Endothelial cell of umbilical vein (primary cell): ENCODE results near the gene KRT71. TPM values are rescaled to one million over a fixed set of nuclear protein-coding genes. Genes with fewer than 3 reads are reported as not detected.

Experiments
- BruUV-seq: library from RNA; stranded (reverse); fragments of 400-500 nt; replicated peaks from 2 replicates; lab custom pipeline; 2021; lab: Mats Ljungman, UMichigan
- CTCF ChIA-PET: fragments of 300-600, 350-600 bp; sonication (Branson Sonifier 250); formaldehyde crosslinking; loops from one replicate; lab custom pipeline; 2021; ENCODE audit warnings: antibody characterized with exemption, inconsistent platforms; lab: Charles Lee
- POLR2A ChIA-PET: fragments of 300-600, 350-600 bp; sonication (Branson Sonifier 250); formaldehyde crosslinking; loops from one replicate; lab custom pipeline; 2021; ENCODE audit warnings: antibody characterized with exemption, inconsistent platforms; lab: Charles Lee
- DNase-seq: peaks from one replicate; pipeline ENCODE4 v3.0.0-alpha.2; 2011; ENCODE audit warnings: low read depth, low spot score
- FAIRE-seq: peaks from 2 replicates; lab custom pipeline; 2011; peaks lifted over from hg19 to GRCh38; lab: Jason Lieb, UNC
- H2AFZ ChIP-seq: 2 replicates; pipeline ENCODE4 v1.6.0; 2012; ENCODE audit warnings: low read depth, low read length, control low read depth, inconsistent platforms
- H3K27ac ChIP-seq: 2 replicates; pipeline ENCODE4 v1.5.1; 2011; ENCODE audit warnings: low read depth, mild to moderate bottlenecking, control low read depth, low read length, moderate library complexity; ENCODE audit not compliant: insufficient read depth
- H3K27me3 ChIP-seq, 2 experiments: 2 replicates each; pipeline versions ENCODE4 v1.6.0 to v1.6.1; 2011; ENCODE audit warnings: low read length in 2 of 2, mixed read lengths in 1 of 2; ENCODE audit not compliant: control insufficient read depth in 2 of 2, insufficient read depth in 2 of 2
- H3K36me3 ChIP-seq, 2 experiments: 2 replicates in 1 of 2; 3 replicates in 1 of 2; pipeline ENCODE4 v1.5.1; 2011; ENCODE audit warnings: low read length in 2 of 2, mild to moderate bottlenecking in 1 of 2, moderate library complexity in 1 of 2; ENCODE audit not compliant: control insufficient read depth in 2 of 2, insufficient read depth in 2 of 2; ENCODE audit errors: extremely low read depth in 1 of 2
- H3K4me1 ChIP-seq: 3 replicates; pipeline ENCODE4 v1.5.1; 2011; ENCODE audit warnings: mild to moderate bottlenecking, low read length; ENCODE audit not compliant: control insufficient read depth, insufficient read depth; ENCODE audit errors: extremely low read depth
- H3K4me2 ChIP-seq: 2 replicates; pipeline ENCODE4 v1.6.1; 2011; ENCODE audit warnings: low read length, control low read depth, mixed read lengths; ENCODE audit not compliant: insufficient read depth
- H3K4me3 ChIP-seq, 3 experiments: fragments of 200-600 bp in 1 of 3; sonication (generic), shearing (Covaris generic) in 1 of 3; replicated peaks in 1 of 3; 2 replicates each; pipeline ENCODE4 v1.5.1; 2011 to 2016; ENCODE audit warnings: control low read depth in 3 of 3, low read length in 3 of 3, mild to moderate bottlenecking in 2 of 3, inconsistent platforms in 1 of 3, low read depth in 1 of 3, moderate library complexity in 1 of 3; ENCODE audit not compliant: insufficient read depth in 1 of 3
- H3K79me2 ChIP-seq: 2 replicates; pipeline ENCODE4 v1.6.0; 2012; ENCODE audit warnings: low read length, inconsistent platforms; ENCODE audit not compliant: control insufficient read depth, insufficient read depth
- H3K9ac ChIP-seq: replicated peaks from 2 replicates; pipeline ENCODE3; 2011; ENCODE audit warnings: low read length, control low read depth; ENCODE audit not compliant: insufficient read depth; ENCODE audit errors: extremely low read depth
- H3K9me1 ChIP-seq: replicated peaks from 3 replicates; pipeline ENCODE4 v1.6.0; 2011; ENCODE audit warnings: mild to moderate bottlenecking, low read length; ENCODE audit not compliant: control insufficient read depth, insufficient read depth; ENCODE audit errors: extremely low read depth
- H3K9me3 ChIP-seq: replicated peaks from 2 replicates; pipeline ENCODE4 v1.5.1; 2012; ENCODE audit warnings: low read length, inconsistent platforms; ENCODE audit not compliant: control insufficient read depth, insufficient read depth
- H4K20me1 ChIP-seq: replicated peaks from 2 replicates; pipeline ENCODE3; 2011; ENCODE audit warnings: mild to moderate bottlenecking, low read length; ENCODE audit not compliant: control insufficient read depth, insufficient read depth; ENCODE audit errors: extremely low read depth
- EZH2 ChIP-seq: IDR thresholded peaks from 2 replicates; pipeline ENCODE4 v1.6.1; 2012; ENCODE audit warnings: borderline replicate concordance, low read depth, mild to moderate bottlenecking, moderate library complexity, low read length, inconsistent platforms; ENCODE audit not compliant: severe bottlenecking
- FOS ChIP-seq: IDR thresholded peaks from 2 replicates; pipeline ENCODE4 v1.6.1; 2011; ENCODE audit warnings: mild to moderate bottlenecking, low read length, moderate library complexity, borderline replicate concordance; ENCODE audit not compliant: insufficient read depth
- GATA2 ChIP-seq: IDR thresholded peaks from 2 replicates; pipeline ENCODE4 v1.7.0; 2011; ENCODE audit warnings: low read depth, mild to moderate bottlenecking, moderate library complexity, mixed read lengths, low read length; ENCODE audit not compliant: insufficient read length, insufficient read depth
- JUN ChIP-seq: IDR thresholded peaks from 2 replicates; pipeline ENCODE4 v1.6.1; 2011; ENCODE audit warnings: borderline replicate concordance, low read depth; ENCODE audit not compliant: insufficient read length, insufficient read depth
- MYC ChIP-seq: IDR thresholded peaks from one replicate; pipeline ENCODE4 v1.6.1; 2011; ENCODE audit warnings: mild to moderate bottlenecking, low read depth, low read length
- POLR2A ChIP-seq: IDR thresholded peaks from 2 replicates; pipeline ENCODE4 v1.6.1; 2012; ENCODE audit warnings: low read depth, mild to moderate bottlenecking, control low read depth, low read length
- POLR2AphosphoS5 ChIP-seq: IDR thresholded peaks from 2 replicates; pipeline ENCODE4 v1.6.1; 2012; ENCODE audit warnings: low read depth, mild to moderate bottlenecking, control low read depth, low read length, moderate library complexity; ENCODE audit not compliant: insufficient read depth
- dilution Hi-C: fragments of 300-500 bp; cut with MboI; formaldehyde crosslinking; loops from one replicate; pipeline ENCODE4 v1.15.0; 2019; ENCODE audit warnings: low sequenced_read_pairs; ENCODE audit not compliant: extremely low pct_ligation_motif_present
- intact Hi-C: fragments of 100-400 bp; cut with micrococcal nuclease; formaldehyde crosslinking; loops from one replicate; pipeline ENCODE4 v1.10.0; 2022
- polyA plus RNA-seq, 4 experiments: library from polyadenylated mRNA; depleted of rRNA in 3 of 4; stranded (reverse) in 3 of 4; unstranded in 1 of 4; fragments of >200 nt; gene quantifications; 2 replicates each; pipeline versions ENCODE4 v1.2.1 to v1.2.3, GENCODE V29; 2011 to 2012; ENCODE audit warnings: missing spikeins in 1 of 4
- total RNA-seq: library from RNA; stranded (reverse); gene quantifications from 2 replicates; pipeline ENCODE4 v1.2.3, GENCODE V29; 2021
- TF ChIP-seq, protein P1 (sequence below), 2 donors: IDR thresholded peaks; 1 replicate in 1 of 2; 2 replicates in 1 of 2; pipeline ENCODE4 v1.5.1; 2011; ENCODE audit warnings: low read length in 2 of 2, mild to moderate bottlenecking in 2 of 2, moderate library complexity in 2 of 2, control low read depth in 1 of 2, inconsistent platforms in 1 of 2, low read depth in 1 of 2; ENCODE audit not compliant: insufficient read depth in 1 of 2; ENCODE audit errors: extremely low read depth in 1 of 2
- TF ChIP-seq, protein P2 (sequence below): IDR thresholded peaks from 2 replicates; pipeline ENCODE4 v1.6.1; 2011; ENCODE audit not compliant: insufficient read depth, insufficient read length

Gene KRT71
- total and polyA plus RNA-seq, 2 donors (not counting 3 experiments of a cell fraction or from before 2014, with no cell fraction given): not detected

DNA sequence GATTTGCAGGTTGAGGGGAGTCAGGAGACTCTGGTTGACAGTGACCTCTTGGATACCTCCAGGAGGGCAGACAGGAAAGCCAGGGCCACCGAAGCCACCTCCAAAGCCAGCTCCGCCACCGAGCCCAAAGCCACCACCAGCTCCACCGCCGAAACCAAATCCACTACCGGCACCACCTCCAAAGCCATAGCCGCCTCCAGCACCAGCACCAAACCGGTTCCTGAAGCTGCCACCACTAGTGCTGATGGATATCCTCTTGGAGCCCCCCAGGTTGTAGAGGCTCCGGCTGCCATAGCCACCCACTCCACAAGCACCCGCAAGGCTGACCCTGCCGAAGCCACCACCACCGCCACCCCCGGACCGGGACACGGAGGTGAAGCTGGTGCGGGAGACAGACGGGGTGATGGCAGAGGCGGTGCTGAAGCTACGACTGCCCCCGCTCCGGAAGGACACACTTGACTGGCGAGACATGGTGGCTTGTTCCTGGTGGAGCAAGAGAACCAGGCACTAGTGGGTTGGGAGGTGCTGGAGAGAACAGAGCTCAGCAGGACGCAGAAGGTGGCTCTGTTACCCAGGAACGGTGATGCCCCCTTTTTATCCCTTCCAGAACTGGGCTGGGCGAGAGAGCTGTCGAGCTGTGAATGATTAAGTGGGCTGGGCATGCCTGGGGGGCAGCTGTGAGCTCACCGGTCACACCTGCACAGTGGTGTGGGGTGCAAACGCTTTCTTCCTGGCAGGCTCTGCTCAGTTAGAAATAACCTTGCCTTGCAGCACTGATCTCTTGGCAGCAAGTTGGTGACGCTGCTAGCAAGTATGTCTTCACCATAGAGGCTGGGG, 32.9 kb downstream of the KRT71 start, which contains the start of gene KRT5:
KRT5 (minus strand) TSS at position 569 of the 837 bp plus-strand sequence; CDS start at position 471, 98 bp downstream.
- Histone ChIP-seq H3K36me3 (no peaks in the 10 kb centered on the region), H3K9me3 (no peaks in the 10 kb centered on the region), H2AFZ (no peak within 1 kb of the TSS), H3K79me2 (no peaks in the 10 kb centered on the region), H3K4me2 (no peak within 1 kb of the TSS), H3K27me3 (no peaks in the 10 kb centered on the region), H3K9ac (no peak within 1 kb of the TSS), H3K9me1 (no peaks in the 10 kb centered on the region), H3K27ac (no peak within 1 kb of the TSS), H3K4me3 (no peak within 1 kb of the TSS), H3K4me1 (no peaks in the 10 kb centered on the region), H4K20me1 (no peaks in the 10 kb centered on the region)
- ChIA-PET CTCF (interaction anchor here (1.1 kb wide), 1 partner anchor 360 kb away, joined by 3 read pairs; no protein-coding TSS in a partner anchor), POLR2A (no interaction called here)
- dilution Hi-C loops (no loop called here), intact Hi-C loops (no loop called here)
- no peak for DNase-seq
- no TSS peak for BruUV-seq
- FAIRE-seq: no peak
- TF ChIP-seq, protein P1, sequence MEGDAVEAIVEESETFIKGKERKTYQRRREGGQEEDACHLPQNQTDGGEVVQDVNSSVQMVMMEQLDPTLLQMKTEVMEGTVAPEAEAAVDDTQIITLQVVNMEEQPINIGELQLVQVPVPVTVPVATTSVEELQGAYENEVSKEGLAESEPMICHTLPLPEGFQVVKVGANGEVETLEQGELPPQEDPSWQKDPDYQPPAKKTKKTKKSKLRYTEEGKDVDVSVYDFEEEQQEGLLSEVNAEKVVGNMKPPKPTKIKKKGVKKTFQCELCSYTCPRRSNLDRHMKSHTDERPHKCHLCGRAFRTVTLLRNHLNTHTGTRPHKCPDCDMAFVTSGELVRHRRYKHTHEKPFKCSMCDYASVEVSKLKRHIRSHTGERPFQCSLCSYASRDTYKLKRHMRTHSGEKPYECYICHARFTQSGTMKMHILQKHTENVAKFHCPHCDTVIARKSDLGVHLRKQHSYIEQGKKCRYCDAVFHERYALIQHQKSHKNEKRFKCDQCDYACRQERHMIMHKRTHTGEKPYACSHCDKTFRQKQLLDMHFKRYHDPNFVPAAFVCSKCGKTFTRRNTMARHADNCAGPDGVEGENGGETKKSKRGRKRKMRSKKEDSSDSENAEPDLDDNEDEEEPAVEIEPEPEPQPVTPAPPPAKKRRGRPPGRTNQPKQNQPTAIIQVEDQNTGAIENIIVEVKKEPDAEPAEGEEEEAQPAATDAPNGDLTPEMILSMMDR (IDR thresholded peaks at IDR 0.05; ENCODE audit: extremely low read depth in 1 of 2, insufficient read depth in 1 of 2, low read depth in 1 of 2, low read length in 2 of 2): no peak
- no peak for TF ChIP-seq POLR2A
- TF ChIP-seq, protein P2, sequence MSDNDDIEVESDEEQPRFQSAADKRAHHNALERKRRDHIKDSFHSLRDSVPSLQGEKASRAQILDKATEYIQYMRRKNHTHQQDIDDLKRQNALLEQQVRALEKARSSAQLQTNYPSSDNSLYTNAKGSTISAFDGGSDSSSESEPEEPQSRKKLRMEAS: no peak
- TF ChIP-seq GATA2: no peak
- no peak for TF ChIP-seq POLR2AphosphoS5
- TF ChIP-seq JUN: no peak
- TF ChIP-seq FOS: no peak
- no peak for TF ChIP-seq EZH2
- TF ChIP-seq MYC: no peak
